Right lobe of liver (tissue), 6 donors: Measurements from ENCODE around the gene NPAT. TPM values are rescaled to one million over a fixed set of nuclear protein-coding genes. Genes with fewer than 3 reads are reported as not detected.

Source experiments
- ATAC-seq, 4 donors: fragments of 200-7000 bp; cut with Tn5 transposase; one replicate each; pipeline ENCODE4 v1.9.1; 2020; ENCODE audit warnings: mild to moderate bottlenecking in 4 of 4, moderate library complexity in 4 of 4
- DNase-seq, 3 donors: peaks; one replicate each; pipeline ENCODE4 v3.0.0-alpha.2; 2020
- H3K27ac ChIP-seq, 3 donors: fragments of 200-600 bp; one replicate each; pipeline ENCODE4 v1.8.0; 2022
- H3K27me3 ChIP-seq, 2 donors: fragments of 200-600 bp; one replicate each; pipeline ENCODE4 v1.8.0; 2022
- H3K36me3 ChIP-seq, 4 donors: fragments of 200-600 bp; sonication (generic) in 1 of 4; one replicate each; pipeline versions ENCODE4 v1.5.1 to v1.8.0; 2017 to 2022; ENCODE audit warnings: control low read depth in 1 of 4
- H3K4me1 ChIP-seq, 4 donors: fragments of 200-600 bp; sonication (generic) in 1 of 4; one replicate each; pipeline versions ENCODE4 v1.5.1 to v1.8.0; 2017 to 2022; ENCODE audit warnings: control low read depth in 1 of 4
- H3K4me3 ChIP-seq, 3 donors: fragments of 200-600 bp; one replicate each; pipeline ENCODE4 v1.8.0; 2022
- H3K9me3 ChIP-seq, 4 donors: fragments of 200-600 bp; sonication (generic) in 1 of 4; one replicate each; pipeline versions ENCODE4 v1.5.1 to v1.8.0; 2017 to 2022; ENCODE audit warnings: control low read depth in 1 of 4
- CTCF ChIP-seq, 4 donors: fragments of 200-600 bp in 3 of 4; fragments of 450-650 bp in 1 of 4; IDR thresholded peaks; one replicate each; pipeline versions ENCODE4 v1.5.1 to v1.8.0; 2016 to 2022; ENCODE audit warnings: antibody characterized with exemption in 4 of 4, mild to moderate bottlenecking in 2 of 4
- POLR2A ChIP-seq: fragments of 450-650 bp; IDR thresholded peaks from one replicate; pipeline ENCODE4 v1.6.1; 2017; ENCODE audit warnings: antibody characterized with exemption, mild to moderate bottlenecking
- WGBS: methylation state at CpG from one replicate; pipeline ENCODE4 v1.1.6; 2018; ENCODE audit warnings: low coverage, low lambda C conversion rate; ENCODE audit not compliant: insufficient coverage; ENCODE audit errors: missing lambda C conversion rate; 5-methylcytosine and 5-hydroxymethylcytosine counted together
- intact Hi-C, 2 donors: fragments of 100-400 bp; cut with DNase I; formaldehyde crosslinking; loops; one replicate each; pipeline versions ENCODE4 v1.11.2 to v1.14.1; 2022
- small RNA-seq, 2 experiments: library from RNA; depleted of rRNA; stranded (forward); fragments of <200 nt; gene quantifications; one replicate each; pipeline ENCODE3, GENCODE V24; 2016
- total RNA-seq, 6 experiments: library from RNA; depleted of rRNA in 2 of 6; stranded (reverse); fragments of >200 nt in 2 of 6; fragmentation: NEBNext Ultra II Directional in 3 of 6; extraction: Animal tissue kit (Norgen Biotek cat#: 25700) in 3 of 6; gene quantifications; one replicate each; pipeline versions ENCODE4 v1.1.0 to v1.2.4, GENCODE V29; 2016 to 2023
- donor health status: DM: no; HTN: yes; CAD: no.
- donor health status: DM: no; HTN: no; CAD: no.
- donor health status: DM: no; HTN: no; CAD: no.
- donor health status: DM: no; HTN: yes; CAD: no.
- donor health status: DM: no; HTN: yes; CAD: no.

NPAT gene
- total RNA-seq, 6 experiments from 2014 or later = 4.8 to 7.8 (median 5.9) TPM

DNA sequence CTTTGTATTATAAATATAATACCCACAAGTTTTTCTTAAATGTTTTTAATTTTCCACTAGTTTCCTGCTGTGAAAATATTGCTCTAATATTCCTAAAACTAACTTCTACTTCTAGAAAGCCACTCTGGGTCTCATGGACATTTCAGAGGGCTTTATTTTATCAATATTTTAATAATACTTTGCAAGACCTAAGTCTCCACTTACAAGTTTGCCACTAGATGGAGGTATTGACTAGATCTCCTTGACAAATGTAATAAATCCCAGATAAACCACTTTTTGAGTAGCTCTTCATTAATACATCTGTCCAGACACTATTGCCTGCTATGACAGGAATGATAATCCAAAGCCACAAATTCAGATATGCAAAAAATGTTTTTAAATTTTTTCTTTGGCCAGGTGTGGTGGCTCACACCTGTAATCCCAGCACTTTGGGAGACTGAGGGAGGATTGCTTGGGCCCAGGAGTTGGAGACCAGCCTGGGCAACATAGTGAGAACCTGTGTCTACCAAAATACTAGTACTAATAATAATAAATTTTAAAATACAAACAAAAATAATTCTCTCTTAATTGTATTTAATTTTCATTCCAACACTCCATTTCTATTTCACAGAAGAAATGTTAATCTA is 104.6 kb downstream of the NPAT start:
- H3K4me3 ChIP-seq = no peak overlapping the region
- H3K4me1 ChIP-seq = peaks cover 0 to 25% (median 2%) of the 10 kb centered on the region in 4 donors
- intact Hi-C loops = no loop called here
- H3K9me3 ChIP-seq = no peaks in the 10 kb centered on the region
- ATAC-seq = no peak
- no peaks in the 10 kb centered on the region for H3K27me3 ChIP-seq
- no peaks in the 10 kb centered on the region for H3K36me3 ChIP-seq
- no peak for DNase-seq
- H3K27ac ChIP-seq = peak overlapping the region in 2 of 3 donors; percentile 17 to 26
- peak; percentile 54 to 73 (median 64) for TF ChIP-seq CTCF (IDR thresholded peaks at IDR 0.05)
- TF ChIP-seq POLR2A = no peak

- Histone ChIP-seq H3K9me3 (no peaks in the 10 kb centered on the region), H3K27me3 (no peaks in the 10 kb centered on the region), H3K4me3 (no peak overlapping the region), H3K4me1 (peaks cover 0 to 21% (median 2%) of the 10 kb centered on the region in 4 donors), H3K27ac (peak overlapping the region; percentile 61 to 81 (median 74)), H3K36me3 (no peaks in the 10 kb centered on the region)
- intact Hi-C loops = no loop called here
- TF ChIP-seq POLR2A = peak; percentile 26
- TF ChIP-seq CTCF (IDR thresholded peaks at IDR 0.05) = no peak
- DNase-seq (peak; percentile 79 to 91 (median 84)), ATAC-seq (peak; percentile 85 to 91 (median 89))
- WGBS = 50% methylated on average over 5 of the region's 5 CpGs
These were observed 106.8 kb downstream of the NPAT start for GRCh38 chr11:108115500-108116140.

- WGBS = 94% methylated on average over 2 of the region's 2 CpGs
- Histone ChIP-seq H3K27ac (no peak overlapping the region), H3K4me1 (peaks cover 0 to 18% (median 2%) of the 10 kb centered on the region in 4 donors), H3K27me3 (no peaks in the 10 kb centered on the region), H3K4me3 (no peak overlapping the region), H3K36me3 (no peaks in the 10 kb centered on the region), H3K9me3 (no peaks in the 10 kb centered on the region)
- ATAC-seq = no peak
- no peak for TF ChIP-seq CTCF (IDR thresholded peaks at IDR 0.05)
- no peak for TF ChIP-seq POLR2A
- DNase-seq = no peak
- intact Hi-C loops = no loop called here
These were observed 110.4 kb downstream of the NPAT start for GRCh38 chr11:108112057-108112456.

DNA sequence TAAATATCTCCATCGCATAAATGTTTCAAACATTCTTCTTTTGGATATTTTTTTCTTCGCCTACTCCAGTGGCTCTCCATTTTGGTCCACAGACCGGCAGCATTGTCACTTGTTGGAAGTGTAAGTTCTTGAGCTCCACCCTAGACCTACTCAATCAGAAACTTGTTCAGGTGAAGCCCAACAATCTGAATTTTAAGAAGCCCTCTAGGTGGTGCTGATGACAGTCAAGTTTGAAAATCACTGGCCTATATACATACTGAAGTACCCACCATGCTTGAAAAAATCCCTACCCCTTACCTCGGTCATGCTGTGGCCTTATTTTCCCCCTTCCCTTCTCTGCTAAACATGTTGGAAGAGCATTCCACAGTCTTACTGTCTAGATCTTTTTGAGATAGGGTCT is 111.3 kb downstream of the NPAT start:
- H3K4me1 ChIP-seq = peaks cover 0 to 15% (median 1%) of the 10 kb centered on the region in 4 donors
- 79% methylated on average over 3 of the region's 4 CpGs for WGBS
- H3K27me3 ChIP-seq = no peaks in the 10 kb centered on the region
- no peak overlapping the region for H3K4me3 ChIP-seq
- ATAC-seq = no peak
- no peak for TF ChIP-seq POLR2A
- TF ChIP-seq CTCF (IDR thresholded peaks at IDR 0.05) = no peak
- H3K9me3 ChIP-seq = no peaks in the 10 kb centered on the region
- DNase-seq = no peak
- no peak overlapping the region for H3K27ac ChIP-seq
- intact Hi-C loops = no loop called here
- H3K36me3 ChIP-seq = no peaks in the 10 kb centered on the region

Small RNA genes within 50 kb of the gene (small RNA-seq; reads per million reads assigned to genes)
- 0 reads per million in 2 experiments for gene RF00019

Other genes with a start within 250 kb of the NPAT start
- 10 to 100 TPM; 14.0 to 20.2 (median 17.8) TPM for gene CUL5, start 213.7 kb downstream of the NPAT start, total RNA-seq
- 1,000 to 10,000 TPM in 2 of 6 experiments, 100 to 1,000 TPM in 4; 357 to 1,180 (median 459) TPM for gene ACAT1, start 101.1 kb downstream of the NPAT start, total RNA-seq
- 10 to 100 TPM; 24.9 to 47.1 (median 32.4) TPM for gene ATM, start 429 bp upstream of the NPAT start, total RNA-seq
- under 1 TPM; 0.18 to 0.88 (median 0.58) TPM for gene C11orf65, start 244.9 kb upstream of the NPAT start, total RNA-seq